GM18502 (cell line): Measurements from ENCODE around the gene COPE.
"Not testable (repeated sequence)": the region's sequence is repeated elsewhere in the genome, so short reads cannot be mapped to it uniquely, and the experiment has no call there.

ENCODE experiments used
- ATAC-seq: cut with Tn5 transposase; IDR thresholded peaks from one replicate; pipeline ENCODE4 v1.9.1; 2021; ENCODE audit warnings: mild to moderate bottlenecking; ENCODE audit not compliant: unreplicated experiment, poor library complexity

Gene COPE

DNA sequence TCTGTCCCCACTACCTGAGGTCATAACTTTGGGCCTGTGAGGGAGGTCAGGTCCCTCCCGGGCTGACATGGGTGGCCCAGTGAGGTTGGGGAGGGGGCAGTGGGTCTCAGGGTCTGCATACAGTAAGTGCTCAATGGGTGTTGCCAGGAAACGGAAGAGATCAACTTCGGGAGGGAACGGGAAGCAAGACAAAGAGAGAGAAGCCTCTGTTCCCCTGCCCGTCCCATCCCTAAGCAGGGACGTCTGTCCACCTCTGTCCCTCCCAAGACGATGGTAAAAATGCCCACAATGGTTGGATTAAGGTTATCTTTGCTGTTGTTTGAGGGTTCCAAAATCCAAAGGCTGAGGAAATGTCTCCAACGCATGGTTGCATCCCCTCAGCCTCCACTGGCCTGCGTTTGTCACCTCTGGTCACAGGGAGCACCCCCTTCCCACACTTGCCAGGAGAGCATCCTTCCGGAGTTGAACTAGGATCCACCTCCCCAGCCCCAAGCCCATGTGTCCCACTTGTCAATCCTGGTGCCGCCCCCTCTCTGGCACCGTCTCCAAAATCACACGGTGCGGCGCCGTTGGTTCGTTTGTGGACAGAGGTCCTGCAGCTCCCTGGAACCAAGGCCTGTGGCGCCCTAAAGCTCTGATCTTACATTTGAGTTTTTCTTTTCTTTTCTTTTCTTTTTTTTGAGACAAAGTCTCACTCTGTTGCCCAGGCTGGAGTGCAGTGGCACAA, 22.6 kb upstream of the COPE start:
- no peak for ATAC-seq

DNA sequence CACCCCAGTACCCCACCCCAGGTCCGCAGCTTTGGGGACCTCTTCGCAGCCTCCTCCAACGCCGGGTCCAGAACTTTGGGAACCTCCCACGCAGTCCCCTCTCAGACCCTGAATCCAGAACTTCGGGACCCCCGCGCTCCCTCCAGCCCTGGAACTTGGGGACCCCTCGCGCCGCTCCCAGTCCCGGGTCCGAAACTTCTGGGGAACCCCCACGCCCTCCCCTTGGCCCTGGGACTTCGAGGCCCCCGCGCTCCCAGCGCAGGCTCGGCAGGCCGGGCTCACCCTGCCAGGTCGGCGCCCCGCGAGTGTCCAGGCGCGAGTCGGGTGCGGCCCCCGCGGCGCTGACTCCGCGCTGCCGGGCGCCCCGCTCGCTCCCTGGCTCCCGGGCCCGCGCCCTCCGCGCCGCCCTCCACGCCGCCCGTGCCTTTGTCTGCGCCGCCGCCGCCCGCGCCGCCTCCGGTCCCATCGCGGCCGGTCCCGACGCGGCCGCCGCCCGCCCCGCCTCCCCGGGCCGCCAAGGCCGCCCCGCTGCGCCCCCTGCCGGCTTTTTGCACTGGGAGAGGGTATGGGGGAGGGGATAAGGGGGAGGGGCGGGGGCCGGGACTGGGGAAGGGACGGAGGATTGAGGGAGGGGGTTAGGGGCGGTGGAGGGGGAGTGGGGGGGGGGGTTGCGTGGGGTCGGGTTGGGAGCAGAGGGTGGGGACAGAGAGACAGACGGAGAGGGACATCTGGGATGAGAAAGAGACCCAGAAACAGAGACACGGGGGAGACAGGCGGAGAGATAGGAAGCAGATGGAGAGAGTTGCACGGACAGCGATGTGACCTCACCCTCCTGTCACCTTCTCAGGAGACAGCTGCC, 21.8 kb upstream of the COPE start, which contains the start of gene HOMER3:
Gene HOMER3, minus strand, starts transcription at position 449 of the 859 bp plus-strand sequence. CDS start 2,235 bp downstream, outside the sequence.
- no peak for ATAC-seq

DNA sequence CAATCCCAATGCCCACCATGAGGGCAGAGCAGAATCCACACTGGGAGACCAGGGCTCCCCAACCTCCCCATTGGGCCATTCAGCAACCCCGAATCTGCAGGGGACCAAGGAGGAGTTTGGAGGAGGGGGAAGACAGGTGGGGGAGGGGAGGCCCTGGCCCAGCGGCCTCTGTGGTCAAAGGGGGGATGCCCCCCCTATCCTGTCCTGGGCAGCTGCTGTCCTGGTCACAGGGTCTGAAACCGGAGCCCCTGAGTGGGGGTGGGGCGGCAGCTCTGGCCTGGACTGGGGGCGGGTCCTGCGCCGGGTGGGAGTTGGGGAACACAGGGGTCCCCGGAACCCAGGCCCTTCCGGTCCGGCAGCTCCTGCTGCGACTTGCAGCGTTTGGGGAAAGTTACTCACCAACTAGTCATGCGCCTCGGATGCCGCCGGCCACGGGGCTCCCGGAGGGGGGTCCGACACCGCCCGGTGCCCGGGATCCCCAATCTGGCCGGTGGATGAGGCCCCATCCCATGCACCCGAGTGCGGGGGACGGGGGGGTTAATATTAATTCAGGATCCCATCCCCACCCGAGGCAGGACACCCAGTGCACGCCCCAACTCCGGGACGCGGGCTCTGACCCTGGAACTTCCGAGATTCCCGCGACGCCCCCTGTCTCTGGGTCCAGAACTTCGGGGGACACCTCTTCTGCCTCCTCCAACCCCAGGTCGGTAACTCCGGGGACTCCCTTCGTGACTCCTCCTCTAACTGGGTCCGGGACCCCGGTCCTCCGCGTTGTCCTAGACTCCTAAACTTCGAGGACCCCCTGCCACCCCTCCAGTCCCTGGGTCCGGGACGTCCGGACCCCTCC, 21.0 kb upstream of the COPE start:
- ATAC-seq: no peak

DNA sequence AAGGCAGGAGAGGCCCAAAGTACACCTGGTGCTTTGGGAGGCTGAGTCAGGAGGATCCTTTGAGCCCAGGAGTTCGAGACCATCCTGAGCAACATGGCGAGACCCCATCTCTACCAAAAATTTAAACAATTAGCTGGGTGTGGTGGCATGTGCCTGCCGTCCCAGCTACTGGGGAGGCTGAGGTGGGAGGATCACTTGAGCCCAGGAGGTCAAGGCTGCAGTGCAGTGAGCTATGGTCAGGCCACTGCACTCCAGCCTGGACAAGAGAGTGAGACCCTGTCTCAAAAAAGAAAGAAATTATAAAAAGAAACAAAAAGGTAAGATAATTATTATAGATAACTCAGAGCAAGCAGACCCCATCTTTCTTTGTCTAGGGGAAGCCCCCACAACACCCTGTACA, 20.0 kb upstream of the COPE start:
- ATAC-seq: no peak

DNA sequence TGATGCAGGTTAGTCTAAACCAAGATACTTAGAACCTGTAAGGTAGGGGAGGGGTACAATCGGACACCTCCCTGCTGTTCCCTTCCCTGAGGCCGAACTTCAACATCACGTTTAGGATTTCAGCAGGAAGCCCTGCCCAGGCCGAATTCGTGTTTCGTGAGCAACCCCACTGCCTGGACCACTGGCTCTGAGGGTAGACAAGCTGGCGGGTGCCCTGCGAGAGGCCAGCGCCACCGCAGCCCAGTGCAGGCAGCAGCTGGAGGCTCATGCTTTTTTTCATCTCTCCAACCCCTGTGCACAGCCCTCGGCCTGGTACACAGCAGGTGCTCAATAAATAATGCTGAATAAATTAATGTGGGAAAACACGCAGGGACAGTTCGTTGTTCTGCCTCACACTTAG, 14.1 kb upstream of the COPE start:
- no peak for ATAC-seq

DNA sequence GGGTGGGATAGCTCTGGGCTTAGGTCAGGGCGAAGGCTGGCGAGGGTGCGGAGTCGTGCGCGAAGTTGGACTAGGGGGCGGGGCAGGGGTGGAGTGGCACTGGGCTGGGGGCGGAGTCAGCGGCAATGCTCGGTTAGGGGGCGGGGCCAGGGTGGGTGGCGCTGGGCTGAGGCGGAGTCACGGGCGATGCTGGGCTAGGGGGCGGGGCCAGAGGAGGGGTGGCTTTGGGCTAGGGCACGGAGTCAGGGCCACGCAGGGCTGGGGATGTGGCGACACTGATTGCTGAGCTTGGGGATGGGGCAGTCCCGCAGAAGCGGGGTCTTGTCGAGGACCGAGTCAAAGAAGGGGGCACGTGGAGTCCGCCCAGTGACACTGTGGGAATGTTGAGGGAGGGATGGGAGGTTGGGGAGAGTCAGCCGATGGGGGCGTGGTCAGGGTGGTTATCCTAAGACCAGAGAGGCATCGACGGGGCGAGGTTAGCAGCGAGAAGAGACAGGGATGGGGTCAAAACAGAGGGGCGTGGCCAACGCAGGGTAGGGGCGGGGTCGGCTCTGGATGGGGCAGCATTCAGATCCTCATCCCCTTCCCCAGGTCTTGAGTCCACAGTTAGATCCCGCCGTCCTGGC, 13.1 kb upstream of the COPE start:
- ATAC-seq: no peak

DNA sequence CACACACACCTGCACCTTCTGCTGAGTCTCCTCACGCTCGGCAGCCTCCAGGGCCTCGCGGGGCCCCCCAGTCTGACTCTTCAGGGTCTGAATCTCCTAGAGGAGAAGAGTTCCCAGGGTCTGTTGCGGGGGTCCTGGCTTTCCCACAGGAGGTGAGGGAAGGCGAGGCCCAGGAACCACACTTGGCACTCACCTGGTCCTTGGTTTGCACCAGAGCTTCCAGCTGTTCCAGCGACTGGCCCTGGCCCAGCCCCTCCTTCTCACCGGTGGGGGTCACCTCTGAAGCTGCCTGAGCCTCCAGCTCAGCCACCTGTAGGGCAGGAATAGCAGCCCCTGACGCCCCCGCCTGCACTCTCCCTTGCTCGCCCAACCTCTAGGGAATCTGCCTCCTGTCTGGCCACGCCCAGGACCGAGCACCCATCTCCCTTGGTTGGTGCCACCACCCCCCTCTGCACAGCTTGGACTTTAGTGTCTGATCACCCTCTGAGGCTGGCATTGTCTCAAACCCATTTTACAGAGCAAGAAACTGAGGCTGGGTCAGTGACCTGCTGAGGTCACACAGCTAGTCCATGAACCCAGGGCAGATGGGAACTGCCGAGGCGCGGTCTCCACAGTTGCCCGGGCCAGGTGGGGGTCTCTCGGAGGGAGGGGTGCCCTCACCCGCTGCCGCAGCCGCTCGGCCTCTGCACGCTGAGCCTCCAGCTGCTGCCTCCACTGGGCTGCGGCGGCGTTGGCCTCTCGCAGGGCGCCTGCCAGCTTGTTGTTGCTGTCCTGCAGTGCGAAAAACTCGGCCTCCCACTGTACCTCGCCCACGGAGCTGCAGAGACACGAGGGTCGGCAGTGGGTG, 12.4 kb upstream of the COPE start:
- no peak for ATAC-seq

DNA sequence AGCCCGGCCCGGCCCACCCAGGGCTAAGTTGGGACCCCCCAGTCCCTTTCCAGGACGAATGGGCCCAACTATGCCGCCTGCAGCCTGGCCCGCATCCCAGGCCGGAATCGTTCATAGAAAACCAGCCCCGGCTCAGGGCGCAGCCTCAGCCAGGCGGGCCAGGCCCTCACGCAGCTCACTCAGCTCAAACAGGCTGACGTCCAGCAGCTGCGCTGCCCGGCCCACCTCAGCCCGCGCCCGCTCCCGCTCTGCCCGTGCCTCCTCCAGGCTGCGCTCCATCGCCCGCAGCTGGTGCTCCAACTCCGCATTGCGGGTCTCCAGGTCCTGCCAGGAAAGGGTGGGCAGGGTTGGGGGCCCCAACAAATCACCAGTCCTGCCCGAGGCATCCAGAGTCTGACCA, 10.1 kb upstream of the COPE start:
- ATAC-seq: no peak

DNA sequence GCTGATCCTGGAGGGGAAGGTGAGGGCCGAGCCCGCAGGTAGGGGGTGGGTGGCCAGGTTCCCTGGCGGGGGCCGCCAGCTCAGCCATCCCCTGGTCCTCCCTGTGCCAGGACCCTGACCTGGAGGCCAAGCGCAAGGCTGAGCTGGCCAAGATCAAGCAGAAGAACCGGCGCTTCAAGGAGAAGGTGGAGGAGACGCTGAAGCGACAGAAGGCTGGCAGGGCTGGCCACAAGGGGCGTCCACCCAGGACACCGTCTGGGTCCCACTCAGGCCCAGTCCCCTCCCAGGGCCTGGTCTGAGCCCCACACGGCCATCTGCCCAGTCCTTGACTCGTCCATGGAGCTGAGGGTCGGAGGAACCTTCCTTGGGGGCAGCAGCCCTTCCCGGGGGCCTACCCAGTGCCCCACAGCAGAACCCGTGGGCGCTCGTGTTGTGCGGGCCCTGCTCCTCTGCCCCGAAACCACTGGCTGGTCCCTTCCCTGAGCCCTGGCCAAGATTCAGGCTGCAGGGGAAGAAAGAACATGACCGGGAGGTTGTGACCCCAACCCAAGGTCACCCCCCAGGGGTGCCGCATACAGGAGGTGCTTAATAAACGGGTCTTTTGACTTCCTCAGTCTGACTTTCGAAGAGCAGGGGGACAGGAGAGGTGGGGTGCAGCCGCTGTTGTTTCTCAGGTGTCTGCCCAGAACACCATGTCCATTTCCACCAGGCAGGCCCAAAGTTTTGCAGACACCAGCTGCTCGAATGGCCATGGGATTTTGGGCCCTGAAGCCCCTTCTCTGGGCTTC, 9.0 kb upstream of the COPE start:
- no peak for ATAC-seq

DNA sequence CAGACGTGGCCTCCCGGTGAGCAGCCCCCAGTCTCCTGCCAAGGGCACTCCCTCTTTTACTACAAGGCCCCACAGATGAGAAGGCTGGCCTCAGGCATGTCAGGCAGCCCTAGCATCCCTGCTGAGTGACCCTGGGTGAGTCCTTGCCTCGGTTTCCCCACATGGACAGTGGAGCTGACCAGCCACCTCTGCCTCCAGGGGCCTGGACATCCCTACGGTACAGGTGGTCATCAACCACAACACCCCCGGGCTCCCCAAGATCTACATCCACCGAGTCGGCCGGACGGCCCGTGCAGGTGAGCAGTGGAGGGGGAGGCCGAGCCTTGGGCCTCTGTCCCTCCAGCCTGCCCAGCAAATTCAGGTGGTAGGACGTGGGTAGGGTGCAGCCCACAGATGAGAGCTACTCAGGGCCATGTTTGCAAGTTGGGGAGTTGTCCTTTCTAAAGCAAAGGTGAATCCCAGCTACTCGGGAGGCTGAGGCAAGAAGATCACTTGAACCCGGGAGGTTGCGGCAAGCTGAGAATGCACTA, 5.6 kb upstream of the COPE start:
- ATAC-seq: no peak

DNA sequence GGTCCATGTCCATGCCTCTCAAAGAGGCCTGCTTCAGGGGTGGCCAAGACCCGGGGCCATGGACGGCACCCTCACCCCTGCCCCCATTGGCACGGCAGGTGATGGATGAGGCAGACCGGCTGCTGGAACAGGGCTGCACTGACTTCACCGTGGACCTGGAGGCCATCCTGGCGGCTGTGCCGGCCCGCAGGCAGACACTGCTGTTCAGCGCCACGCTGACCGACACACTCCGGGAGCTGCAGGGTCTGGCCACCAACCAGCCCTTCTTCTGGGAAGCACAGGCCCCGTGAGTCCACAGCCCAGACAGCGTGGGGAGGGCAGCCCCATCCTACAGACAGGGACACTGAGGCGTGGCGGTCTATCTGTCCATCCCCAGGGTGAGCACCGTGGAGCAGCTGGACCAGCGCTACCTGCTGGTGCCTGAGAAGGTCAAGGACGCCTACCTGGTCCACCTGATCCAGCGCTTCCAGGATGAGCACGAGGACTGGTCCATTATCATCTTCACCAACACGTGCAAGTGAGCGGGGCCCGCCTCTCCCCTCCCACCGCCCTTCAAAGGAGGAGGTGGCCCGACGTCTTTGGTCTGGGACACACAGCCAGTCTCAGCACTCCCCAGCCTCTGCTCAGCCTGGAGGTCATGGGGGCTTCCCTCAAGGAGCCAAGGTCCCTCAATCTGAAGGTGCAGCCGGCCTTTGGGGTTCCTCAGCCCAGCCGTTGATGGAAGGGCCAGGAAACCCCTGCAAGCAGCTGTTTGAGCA, 3.2 kb upstream of the COPE start:
- no peak for ATAC-seq

DNA sequence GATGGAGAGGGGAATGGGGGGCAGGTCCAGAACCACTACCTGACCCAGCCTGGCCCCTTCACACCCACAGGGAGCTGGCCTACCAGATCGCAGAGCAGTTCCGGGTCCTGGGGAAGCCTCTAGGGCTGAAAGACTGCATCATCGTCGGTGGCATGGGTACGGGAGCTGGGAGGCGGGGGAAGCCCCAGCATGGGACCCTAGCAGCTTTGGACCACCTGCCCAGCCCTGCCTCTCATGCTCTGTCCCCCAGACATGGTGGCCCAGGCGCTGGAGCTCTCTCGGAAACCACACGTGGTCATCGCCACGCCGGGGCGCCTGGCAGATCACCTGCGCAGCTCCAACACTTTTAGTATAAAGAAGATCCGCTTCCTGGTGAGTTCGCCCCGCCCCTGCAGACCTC, 2.4 kb upstream of the COPE start:
- no peak for ATAC-seq

DNA sequence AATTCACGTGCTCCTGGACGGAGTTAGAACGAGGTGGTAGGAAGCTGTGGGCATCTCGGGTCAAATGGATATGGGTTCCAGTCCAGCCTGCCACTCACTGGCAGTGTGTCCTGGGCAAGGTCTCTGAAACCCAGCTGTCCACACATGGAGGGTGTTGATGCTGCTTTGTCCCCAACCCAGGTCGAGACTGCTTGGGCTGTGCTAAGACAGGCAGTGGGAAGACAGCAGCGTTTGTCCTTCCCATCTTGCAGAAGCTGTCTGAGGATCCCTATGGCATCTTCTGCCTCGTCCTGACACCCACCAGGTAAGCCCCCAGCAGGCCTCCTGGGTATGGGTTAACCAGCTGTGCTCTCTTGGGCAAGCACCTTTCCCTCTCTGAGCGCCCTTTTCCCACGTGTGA, 1.2 kb upstream of the COPE start:
- no peak for ATAC-seq

DNA sequence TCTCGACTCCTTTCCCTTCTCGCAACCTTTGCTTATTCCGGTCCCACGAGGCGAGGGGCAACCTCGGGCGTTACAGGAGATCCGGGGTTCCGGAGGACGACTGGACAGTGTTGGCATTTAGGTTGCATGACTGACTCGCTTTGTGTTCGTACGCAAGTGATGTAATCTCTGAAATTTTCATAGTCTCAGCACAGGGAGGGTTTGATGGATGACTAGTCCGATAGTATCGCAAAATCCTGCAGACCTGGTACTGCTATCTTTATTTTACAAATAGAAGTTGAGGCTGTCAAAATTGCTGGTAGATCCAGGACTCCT, 670 bp upstream of the COPE start:
- no peak for ATAC-seq

DNA sequence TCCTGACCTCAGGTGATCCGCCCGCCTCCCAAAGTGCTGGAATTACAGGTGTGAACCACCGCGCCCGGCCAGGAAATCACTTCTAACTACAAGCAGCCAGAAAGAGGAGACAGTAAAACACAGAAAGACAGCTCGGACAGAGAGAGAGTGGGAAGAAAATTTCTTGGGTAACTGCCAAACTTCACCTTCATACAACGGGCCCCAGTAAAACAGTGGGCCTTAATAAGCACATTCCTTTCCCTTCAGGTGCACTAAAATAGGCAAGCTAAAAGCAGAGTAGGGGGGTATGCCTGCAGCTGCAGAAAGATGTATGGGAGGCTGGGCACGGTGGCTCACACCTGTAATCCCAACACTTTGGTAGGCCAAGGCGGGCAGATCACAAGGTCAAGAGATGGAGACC, 1.6 kb downstream of the COPE start:
- not testable (repeated sequence) for ATAC-seq

DNA sequence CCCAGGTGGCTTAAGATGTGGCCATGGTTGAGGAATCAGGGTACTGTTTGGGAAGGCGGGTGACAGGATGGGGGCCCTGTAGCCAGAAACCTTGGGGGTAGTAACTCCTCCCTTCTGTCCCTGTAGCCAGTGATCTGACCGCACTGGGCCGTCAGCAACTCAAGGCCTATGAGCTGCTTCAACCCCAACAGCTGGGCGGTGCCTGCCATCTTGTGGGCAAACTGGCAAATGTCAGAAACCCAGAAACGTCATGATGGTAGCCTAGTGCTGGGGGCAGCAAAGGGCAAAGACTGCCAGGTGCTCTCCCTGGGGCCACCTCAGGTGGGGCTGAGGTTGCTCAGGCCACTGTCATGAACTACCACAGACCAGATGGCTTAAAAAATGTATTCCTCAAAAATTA, 3.5 kb downstream of the COPE start:
- ATAC-seq: no peak

DNA sequence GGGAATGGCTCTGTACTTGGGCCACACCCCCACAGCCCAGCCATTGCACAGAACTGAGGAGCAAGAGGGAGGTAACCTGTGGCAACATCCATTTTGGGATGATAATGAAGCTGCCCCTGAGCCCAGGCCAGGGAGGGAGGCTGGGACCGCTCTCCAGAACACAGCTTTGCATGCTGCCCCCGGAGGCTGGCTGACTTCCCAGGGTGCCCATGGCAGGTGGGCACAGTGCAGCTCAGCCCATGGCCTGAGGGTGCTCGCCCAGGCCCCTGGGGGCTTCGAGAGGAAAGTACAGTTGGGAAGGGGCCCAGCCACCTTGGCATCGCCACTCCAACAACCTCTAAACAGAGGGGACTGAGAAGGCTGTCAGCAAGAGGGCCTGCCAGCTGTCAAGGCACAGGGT, 5.7 kb downstream of the COPE start:
- no peak for ATAC-seq

DNA sequence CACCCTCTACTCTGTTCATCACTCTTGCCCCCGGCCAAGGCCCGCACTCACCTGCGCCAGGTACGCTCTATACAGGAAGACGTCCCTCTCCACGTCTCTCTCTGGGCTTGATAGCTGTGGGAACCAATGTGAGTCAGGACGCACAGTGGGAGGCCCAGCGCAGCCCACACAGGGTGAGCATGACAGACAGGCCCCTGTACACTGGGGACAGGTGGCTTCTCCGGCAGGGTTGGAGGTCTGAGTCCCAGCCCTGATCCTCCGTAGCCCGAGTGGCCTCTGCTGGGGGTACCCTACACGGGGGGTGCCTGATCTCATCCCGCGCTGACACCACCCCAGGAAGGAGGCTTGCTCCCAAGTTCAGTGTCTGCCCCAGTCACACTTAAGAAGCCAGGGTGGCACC, 6.3 kb downstream of the COPE start:
- ATAC-seq: no peak
